Peyer's patch (tissue), 4 donors: Measurements from ENCODE around the gene SMC3. TPM values are rescaled to one million over a fixed set of nuclear protein-coding genes. Genes with fewer than 3 reads are reported as not detected.

Experiments used
- DNase-seq, 3 donors: peaks; one replicate each; pipeline ENCODE4 v3.0.0-alpha.2; 2017 to 2019
- H3K27ac ChIP-seq, 4 donors: fragments of 200-600 bp; sonication (generic); one replicate each; pipeline ENCODE4 v1.5.1; 2016 to 2019
- H3K27me3 ChIP-seq, 2 donors: fragments of 200-600 bp; sonication (generic); one replicate each; pipeline ENCODE4 v1.5.1; 2019
- H3K36me3 ChIP-seq, 3 donors: fragments of 200-600 bp; sonication (generic); one replicate each; pipeline ENCODE4 v1.5.1; 2016 to 2019
- H3K4me1 ChIP-seq, 4 donors: fragments of 200-600 bp; sonication (generic); one replicate each; pipeline ENCODE4 v1.5.1; 2016 to 2019
- H3K4me3 ChIP-seq, 4 donors: fragments of 200-600 bp; sonication (generic); 1 replicate in 3 of 4; 2 replicates in 1 of 4; pipeline ENCODE4 v1.5.1; 2016 to 2019; ENCODE audit warnings: mild to moderate bottlenecking in 1 of 4
- H3K9me3 ChIP-seq, 4 donors: fragments of 200-600 bp; sonication (generic); one replicate each; pipeline ENCODE4 v1.5.1; 2016 to 2019; ENCODE audit warnings: mild to moderate bottlenecking in 1 of 4
- POLR2A ChIP-seq, 2 donors: fragments of 450-650 bp; IDR thresholded peaks; one replicate each; pipeline ENCODE4 v1.5.1; 2017; ENCODE audit warnings: antibody characterized with exemption in 2 of 2, mild to moderate bottlenecking in 2 of 2, moderate library complexity in 2 of 2
- total RNA-seq, 4 donors: library from RNA; depleted of rRNA; stranded (reverse); fragments of >200 nt; gene quantifications; one replicate each; pipeline ENCODE4 v1.1.0, GENCODE V29; 2016
- TF ChIP-seq, protein P1 (sequence below), 6 experiments: fragments of 450-650 bp in 4 of 6; fragments of 200-600 bp in 2 of 6; sonication (generic) in 1 of 6; IDR thresholded peaks; one replicate each; pipeline ENCODE4 v1.5.1; 2017 to 2019; ENCODE audit warnings: antibody characterized with exemption in 6 of 6, mild to moderate bottlenecking in 3 of 6, moderate library complexity in 1 of 6

SMC3 gene
- total RNA-seq, 4 donors from 2014 or later = 21.9 to 37.1 (median 33.0) TPM

DNA sequence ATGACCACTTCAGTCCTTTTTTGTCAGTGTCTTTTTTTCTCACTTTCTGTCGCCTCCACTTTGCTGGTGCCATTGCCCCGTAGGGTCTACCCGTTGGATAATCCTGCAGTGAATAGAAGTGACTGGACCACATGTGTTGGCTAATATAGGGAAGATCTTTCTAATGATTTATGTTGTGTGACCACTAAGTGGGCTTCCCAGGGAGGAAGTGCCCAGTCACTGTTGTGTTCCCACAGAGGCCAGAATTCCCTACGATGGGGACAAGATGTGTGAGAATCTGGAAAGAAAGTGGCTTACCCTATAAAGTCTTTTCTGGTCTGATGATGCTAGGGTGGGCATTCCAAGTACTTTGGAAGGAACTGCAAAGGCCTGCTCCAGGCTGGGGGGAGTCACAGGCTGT, 28.4 kb upstream of the SMC3 start:
- Histone ChIP-seq H3K9me3 (no peaks in the 10 kb centered on the region), H3K4me1 (peaks cover 0 to 9% (median 2%) of the 10 kb centered on the region in 4 donors), H3K27ac (no peak overlapping the region), H3K4me3 (no peak overlapping the region), H3K27me3 (no peaks in the 10 kb centered on the region), H3K36me3 (no peaks in the 10 kb centered on the region)
- no peak for TF ChIP-seq POLR2A (IDR thresholded peaks at IDR 0.05)
- TF ChIP-seq, protein P1, sequence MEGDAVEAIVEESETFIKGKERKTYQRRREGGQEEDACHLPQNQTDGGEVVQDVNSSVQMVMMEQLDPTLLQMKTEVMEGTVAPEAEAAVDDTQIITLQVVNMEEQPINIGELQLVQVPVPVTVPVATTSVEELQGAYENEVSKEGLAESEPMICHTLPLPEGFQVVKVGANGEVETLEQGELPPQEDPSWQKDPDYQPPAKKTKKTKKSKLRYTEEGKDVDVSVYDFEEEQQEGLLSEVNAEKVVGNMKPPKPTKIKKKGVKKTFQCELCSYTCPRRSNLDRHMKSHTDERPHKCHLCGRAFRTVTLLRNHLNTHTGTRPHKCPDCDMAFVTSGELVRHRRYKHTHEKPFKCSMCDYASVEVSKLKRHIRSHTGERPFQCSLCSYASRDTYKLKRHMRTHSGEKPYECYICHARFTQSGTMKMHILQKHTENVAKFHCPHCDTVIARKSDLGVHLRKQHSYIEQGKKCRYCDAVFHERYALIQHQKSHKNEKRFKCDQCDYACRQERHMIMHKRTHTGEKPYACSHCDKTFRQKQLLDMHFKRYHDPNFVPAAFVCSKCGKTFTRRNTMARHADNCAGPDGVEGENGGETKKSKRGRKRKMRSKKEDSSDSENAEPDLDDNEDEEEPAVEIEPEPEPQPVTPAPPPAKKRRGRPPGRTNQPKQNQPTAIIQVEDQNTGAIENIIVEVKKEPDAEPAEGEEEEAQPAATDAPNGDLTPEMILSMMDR (IDR thresholded peaks at IDR 0.05) = no peak
- DNase-seq = no peak

DNA sequence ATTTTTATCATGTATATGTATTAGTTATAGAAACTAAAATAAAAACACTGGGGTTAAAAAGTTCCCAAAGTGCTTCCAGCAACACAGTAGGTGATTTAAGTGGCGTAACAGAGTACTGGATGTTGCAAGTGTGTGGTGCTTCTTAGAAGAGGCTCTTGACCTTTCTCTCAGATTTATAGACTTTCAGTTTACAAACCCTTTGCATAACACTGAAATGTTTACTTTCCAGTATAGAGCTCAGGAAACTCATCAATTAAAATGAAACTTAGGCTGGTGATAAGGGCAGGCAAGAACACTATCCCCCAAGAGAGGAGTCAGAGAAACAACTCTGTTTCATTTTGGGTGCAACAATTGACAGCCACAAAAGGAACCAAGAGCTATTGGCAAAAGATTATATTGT, 27.5 kb upstream of the SMC3 start:
- Histone ChIP-seq H3K4me1 (peaks cover 0 to 9% (median 6%) of the 10 kb centered on the region in 4 donors), H3K4me3 (no peak overlapping the region), H3K27me3 (no peaks in the 10 kb centered on the region), H3K36me3 (no peaks in the 10 kb centered on the region), H3K9me3 (no peaks in the 10 kb centered on the region), H3K27ac (no peak overlapping the region)
- TF ChIP-seq, protein P1 (IDR thresholded peaks at IDR 0.05) = no peak
- TF ChIP-seq POLR2A (IDR thresholded peaks at IDR 0.05) = no peak
- DNase-seq = no peak

DNA sequence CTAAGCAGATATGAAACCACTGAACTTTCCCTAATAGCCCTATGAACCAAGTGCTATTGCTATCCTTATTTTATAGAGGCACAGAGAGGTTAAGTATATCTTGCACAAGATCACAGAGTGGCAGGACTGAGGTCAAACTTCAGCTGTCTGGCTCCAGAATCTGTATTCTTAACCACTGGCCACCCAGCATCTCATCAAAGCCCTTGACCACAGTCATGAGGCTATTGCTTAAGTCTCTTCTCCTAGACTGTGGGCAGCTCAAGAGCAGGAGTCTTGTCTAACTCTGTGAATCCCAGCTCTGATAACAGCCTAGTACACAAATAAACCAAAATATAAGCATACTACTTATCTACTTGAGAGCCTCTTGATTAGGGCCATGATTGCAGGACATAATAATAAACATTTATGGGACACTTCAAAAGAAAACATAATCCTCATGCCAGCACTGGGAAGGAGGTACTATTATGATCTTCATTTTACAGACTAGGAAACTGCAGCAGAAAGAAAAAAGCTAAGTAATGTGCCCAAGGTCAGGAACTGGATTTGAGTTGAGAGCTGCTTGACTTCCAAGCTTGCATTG, 22.4 kb upstream of the SMC3 start:
- Histone ChIP-seq H3K4me1 (peaks cover 0 to 22% (median 0%) of the 10 kb centered on the region in 4 donors), H3K27ac (peak overlapping the region in 2 of 4 donors; percentile 12 to 40)
- TF ChIP-seq POLR2A (IDR thresholded peaks at IDR 0.05) = peak in 1 of 2 donors; percentile 11
- TF ChIP-seq, protein P1 (IDR thresholded peaks at IDR 0.05) = peak in 1 of 6 experiments; percentile 16

DNA sequence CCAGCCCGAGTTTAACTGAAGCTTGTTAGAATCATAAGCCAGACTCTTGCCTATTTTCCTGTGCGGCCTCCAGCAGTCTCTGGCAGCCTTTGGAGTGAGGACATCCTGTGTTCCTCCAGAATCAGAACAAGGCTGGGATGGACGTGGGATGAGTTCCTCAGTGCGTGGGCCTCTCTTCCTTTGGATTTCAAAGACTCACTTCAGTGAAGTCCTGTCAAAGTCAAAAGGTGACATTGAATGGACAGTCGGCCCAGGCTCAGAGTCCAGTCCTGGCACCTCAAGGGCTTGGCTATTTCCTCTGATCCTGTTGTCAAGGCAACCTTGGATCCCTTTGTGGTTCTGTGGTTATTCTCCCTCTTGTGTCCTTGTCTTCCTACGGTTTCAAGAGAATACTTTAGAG, 21.4 kb upstream of the SMC3 start:
- H3K27ac ChIP-seq = no peak overlapping the region
- TF ChIP-seq, protein P1 (IDR thresholded peaks at IDR 0.05) = no peak
- TF ChIP-seq POLR2A (IDR thresholded peaks at IDR 0.05) = no peak

More for the DNA sequence above, 22.4 kb upstream of the SMC3 start:
- Histone ChIP-seq H3K36me3 (no peaks in the 10 kb centered on the region), H3K9me3 (no peaks in the 10 kb centered on the region), H3K27me3 (no peaks in the 10 kb centered on the region), H3K4me3 (no peak overlapping the region)
- peak in 1 of 3 donors; percentile 61 for DNase-seq

DNA sequence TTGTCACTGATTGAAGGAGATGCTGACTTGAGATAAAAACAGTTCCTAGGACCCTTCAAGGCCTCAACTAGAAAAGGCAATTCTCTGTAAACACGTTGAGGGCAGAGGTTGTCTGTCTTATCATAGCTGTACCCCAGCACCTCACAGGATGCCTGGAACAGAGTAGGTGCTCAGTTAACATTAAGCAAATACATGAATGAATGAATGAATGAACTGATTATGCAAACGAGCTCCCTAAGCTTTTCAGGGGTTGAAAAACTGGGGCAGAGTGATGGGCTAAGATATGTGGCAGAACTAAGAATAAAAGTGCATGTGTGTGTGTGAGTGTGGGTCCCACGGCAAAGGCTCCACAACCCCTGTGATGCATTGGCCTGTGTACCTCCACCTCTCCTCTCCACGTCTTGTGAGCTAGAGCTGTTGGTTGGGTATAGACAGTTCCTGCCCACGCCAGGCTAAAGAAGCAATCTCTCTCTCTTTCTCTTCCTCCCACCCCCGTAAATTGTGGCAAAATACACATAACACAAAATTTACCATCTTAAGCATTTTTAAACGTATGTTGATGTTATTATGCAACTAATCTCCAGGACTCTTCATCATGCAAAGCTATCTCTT, 20.9 kb upstream of the SMC3 start:
- Histone ChIP-seq H3K9me3 (no peaks in the 10 kb centered on the region), H3K27ac (no peak overlapping the region), H3K27me3 (no peaks in the 10 kb centered on the region), H3K4me3 (no peak overlapping the region), H3K36me3 (no peaks in the 10 kb centered on the region), H3K4me1 (peaks cover 0 to 22% (median 0%) of the 10 kb centered on the region in 4 donors)
- no peak for DNase-seq
- TF ChIP-seq POLR2A (IDR thresholded peaks at IDR 0.05) = no peak
- TF ChIP-seq, protein P1 (IDR thresholded peaks at IDR 0.05) = no peak

More for the DNA sequence above, 21.4 kb upstream of the SMC3 start:
- Histone ChIP-seq H3K4me3 (no peak overlapping the region), H3K36me3 (no peaks in the 10 kb centered on the region), H3K9me3 (no peaks in the 10 kb centered on the region), H3K27me3 (no peaks in the 10 kb centered on the region), H3K4me1 (peaks cover 0 to 22% (median 0%) of the 10 kb centered on the region in 4 donors)
- no peak for DNase-seq
